H4 (cell line): ENCODE data around the gene KRTAP1-5. TPM values are rescaled to one million over a fixed set of nuclear protein-coding genes. Genes with fewer than 3 reads are reported as not detected.
"Not testable (repeated sequence)": the region's sequence is repeated elsewhere in the genome, so short reads cannot be mapped to it uniquely, and the experiment has no call there.

ENCODE experiments used
- DNase-seq: peaks from one replicate; pipeline ENCODE4 v3.0.0-alpha.2; 2015; ENCODE audit warnings: low spot score
- total RNA-seq: library from RNA; depleted of rRNA; stranded (reverse); fragments of >200 nt; shearing (Covaris generic); gene quantifications from 2 replicates; pipeline ENCODE4 v1.2.3, GENCODE V29; 2014

KRTAP1-5 gene
- total RNA-seq, 1 experiment from 2014 or later, result 0.27 TPM

DNA sequence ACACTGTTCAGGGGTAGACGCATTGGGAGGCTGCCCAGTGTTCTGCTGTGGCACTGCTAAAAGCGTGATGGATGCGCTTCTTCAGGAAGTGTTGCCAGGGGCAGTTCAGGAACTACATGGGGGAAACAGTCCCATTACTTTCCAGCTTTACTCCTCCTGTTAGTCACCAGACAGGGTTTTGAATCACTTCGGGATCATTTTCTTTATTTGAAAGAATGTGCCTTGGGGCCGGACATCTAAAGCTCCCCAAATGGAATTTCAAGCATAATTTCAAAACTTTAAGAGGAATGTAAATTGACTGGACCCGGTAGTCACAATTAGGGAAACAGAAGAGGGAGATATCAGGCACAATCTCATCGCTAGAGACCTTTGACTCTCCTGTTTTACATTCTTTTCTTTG lies 21.4 kb upstream of the KRTAP1-5 start:
- no peak for DNase-seq

DNA sequence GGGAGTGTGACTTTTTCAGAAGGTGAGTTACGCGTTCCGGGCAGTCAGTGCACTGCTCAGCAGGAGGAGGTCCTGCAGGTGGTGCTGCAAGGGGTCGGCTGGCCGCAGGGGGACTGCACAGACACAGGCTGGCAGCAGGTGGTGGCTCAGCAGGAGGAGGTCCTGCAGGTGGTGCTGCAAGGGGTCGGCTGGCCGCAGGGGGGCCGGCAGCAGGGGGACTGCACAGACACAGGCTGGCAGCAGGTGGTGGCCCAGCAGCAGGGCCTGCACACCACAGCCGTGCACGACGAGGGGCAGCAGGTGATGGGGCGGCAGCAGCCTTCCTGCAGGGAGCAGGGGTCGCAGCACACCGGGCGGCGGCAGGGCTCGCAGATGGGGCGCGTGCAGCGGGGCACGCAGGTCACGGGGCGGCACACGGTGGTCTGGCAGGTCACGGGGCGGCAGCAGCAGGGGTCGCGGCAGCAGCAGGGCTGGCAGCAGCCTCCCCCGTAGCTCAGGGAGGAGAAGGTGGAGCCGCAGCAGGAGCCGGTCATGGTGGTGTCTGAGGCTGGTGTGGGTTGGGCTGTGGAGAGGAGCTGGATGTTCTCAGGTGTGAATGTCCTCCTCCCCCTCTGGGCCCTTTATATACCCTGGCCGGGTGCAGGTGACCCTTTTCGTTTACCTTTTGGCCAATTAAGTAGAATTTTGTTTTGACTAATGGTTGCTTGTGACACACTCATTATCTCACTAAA lies 19.9 kb upstream of the KRTAP1-5 start, which contains the start of gene KRTAP2-1:
KRTAP2-1 (minus strand) TSS at position 582 of the 731 bp plus-strand sequence; CDS start at position 533, 49 bp downstream.
- DNase-seq, result not testable (repeated sequence)

- no peak for DNase-seq
Observed at GRCh38 chr17:41042953-41043352, 15.9 kb upstream of the KRTAP1-5 start.

- DNase-seq, result not testable (repeated sequence)
Observed at GRCh38 chr17:41040783-41041571, 14.0 kb upstream of the KRTAP1-5 start, which contains the start of gene KRTAP1-1. Gene KRTAP1-1, minus strand, starts transcription at chr17:41041450. Its CDS starts 53 bp downstream, at chr17:41041397.

DNA sequence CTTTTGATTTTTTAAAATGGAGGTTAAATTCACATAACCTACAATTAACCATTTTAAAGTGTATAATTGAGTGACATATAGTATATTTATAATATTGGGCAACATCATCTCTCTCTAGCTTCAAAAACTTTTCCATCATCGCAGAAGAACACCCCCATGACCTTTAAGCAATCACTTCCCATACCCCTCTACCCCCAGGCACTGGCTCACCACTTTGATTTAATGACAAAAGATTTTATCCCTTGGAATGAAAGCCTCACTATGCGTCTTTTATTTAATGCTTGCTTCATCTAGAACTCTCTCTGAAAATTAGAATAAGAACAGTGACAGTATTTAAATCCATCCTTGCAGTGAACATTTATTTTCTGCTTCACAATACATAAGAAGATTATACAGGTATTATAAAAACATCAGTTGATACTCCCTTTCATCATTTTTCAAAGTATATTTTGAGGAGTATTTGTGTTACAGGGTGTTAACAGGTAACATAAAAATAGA lies 10.9 kb upstream of the KRTAP1-5 start:
- DNase-seq, result no peak

DNA sequence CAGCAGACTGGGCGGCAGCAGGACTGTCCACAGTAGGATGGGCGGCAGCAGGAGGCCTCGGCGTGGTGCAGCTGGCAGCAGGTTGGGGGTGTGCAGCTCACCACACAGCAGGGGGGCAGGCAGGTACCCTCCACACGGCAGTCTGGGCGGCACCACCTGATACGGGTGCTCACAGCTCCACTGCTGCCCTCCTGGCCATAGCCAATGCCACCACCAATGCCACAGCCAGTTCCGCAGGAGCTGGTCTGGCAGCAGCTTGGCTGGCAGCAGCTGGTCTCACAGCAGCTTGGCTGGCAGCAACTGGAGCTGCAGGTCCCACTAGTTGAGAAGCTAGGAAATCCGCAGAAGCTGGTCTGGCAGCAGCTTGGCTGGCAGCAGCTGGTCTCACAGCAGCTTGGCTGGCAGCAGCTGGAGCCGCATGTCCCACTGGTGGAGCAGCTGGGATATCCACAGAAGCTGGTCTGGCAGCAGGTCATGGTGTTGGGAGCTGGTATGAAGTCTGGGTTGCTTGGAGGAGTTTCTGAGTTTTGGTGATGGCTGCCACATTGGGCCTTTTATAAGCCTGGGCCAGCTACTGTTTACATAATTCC lies 7.4 kb upstream of the KRTAP1-5 start, which contains the start of gene KRTAP1-3:
KRTAP1-3 (minus strand) TSS at position 529 of the 590 bp plus-strand sequence; CDS start at position 476, 53 bp downstream.
- DNase-seq, result not testable (repeated sequence)

DNA sequence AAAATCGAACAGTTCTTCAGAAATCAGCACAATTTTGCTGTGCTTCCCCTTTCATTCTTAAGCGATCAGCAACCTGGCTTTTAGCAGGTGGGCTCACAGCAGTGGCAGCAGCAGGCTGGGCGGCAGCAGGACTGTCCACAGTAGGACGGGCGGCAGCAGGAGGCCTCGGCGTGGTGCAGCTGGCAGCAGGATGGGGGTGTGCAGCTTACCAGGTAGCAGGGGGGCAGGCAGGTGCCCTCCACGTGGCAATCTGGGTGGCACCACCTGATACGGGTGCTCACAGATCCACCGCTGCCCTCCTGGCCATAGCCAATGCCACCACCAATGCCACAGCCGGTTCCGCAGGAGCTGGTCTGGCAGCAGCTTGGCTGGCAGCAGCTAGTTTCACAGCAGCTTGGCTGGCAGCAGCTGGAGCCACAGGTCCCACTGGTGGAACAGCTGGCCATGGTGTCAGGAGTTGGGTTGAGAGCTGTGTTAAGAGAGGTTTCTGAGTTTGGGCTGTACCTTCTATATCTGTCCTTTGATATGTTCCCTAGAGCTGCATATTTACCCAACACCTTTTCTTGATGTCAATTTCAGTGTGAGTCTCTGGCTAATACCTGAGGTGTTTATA lies 2.7 kb upstream of the KRTAP1-5 start, which contains the start of gene KRTAP1-4:
KRTAP1-4 (minus strand) TSS at position 563 of the 613 bp plus-strand sequence; CDS start at position 446, 117 bp downstream.
- no peak for DNase-seq

DNA sequence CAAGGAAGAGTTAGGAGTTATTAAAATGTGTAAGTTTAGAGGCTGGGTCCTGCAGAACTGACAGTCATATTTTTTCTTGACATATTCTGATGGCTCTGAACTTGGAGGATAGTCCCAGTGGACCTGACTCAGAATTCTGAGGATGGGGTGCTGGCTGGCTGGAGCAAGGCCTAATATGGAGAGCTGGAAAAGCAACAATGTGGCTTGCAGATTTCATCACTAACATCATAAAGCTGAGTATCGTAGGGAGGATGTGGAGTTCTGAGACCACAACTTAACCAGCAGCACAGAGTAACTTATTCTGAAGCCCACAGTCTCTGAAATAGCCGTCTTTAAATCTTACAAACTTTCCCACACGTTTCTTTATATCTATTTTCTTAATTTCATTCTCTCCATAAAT lies 2.3 kb downstream of the KRTAP1-5 start:
- DNase-seq, result no peak

DNA sequence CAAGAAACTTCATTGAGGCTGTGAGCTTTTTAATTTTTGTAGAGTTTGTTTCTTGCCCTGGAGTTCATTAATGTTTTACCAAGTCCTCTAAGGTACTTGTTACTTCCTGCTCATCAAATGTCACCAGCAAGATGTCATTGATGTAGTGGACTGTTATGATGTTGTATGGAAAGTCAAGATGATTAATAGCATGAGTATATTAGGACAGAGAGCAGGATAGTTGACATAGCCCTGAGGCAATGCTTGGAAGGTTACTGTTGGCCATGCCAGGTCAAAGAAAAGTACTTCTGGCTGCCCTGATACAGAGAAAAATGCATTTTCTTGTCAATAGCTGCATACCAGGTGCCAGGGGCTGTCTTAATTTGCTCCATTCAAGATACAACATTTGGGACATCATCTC lies 6.7 kb downstream of the KRTAP1-5 start:
- DNase-seq, result no peak

DNA sequence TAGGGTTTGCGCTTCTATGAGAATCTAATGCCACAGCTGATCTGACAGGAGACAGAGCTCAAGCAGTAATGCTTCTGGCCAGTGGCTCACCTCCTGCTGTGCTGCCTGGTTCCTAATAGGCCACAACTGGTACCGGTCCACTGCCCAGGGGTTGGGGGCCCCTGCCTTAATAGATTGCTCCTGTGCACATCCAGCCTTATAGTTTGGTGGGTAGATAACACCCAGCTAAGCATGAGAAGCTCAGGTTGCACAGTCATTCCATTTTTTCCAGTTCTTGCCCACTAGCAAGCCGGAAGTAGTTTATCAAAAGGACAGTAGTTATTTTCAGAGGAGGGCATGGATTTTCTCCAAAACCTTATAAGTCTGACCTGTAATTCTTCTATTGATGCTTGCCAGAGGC lies 7.6 kb downstream of the KRTAP1-5 start:
- no peak for DNase-seq

GRCh38 chr17:41018541-41018940 lies 8.5 kb downstream of the KRTAP1-5 start:
- no peak for DNase-seq

DNA sequence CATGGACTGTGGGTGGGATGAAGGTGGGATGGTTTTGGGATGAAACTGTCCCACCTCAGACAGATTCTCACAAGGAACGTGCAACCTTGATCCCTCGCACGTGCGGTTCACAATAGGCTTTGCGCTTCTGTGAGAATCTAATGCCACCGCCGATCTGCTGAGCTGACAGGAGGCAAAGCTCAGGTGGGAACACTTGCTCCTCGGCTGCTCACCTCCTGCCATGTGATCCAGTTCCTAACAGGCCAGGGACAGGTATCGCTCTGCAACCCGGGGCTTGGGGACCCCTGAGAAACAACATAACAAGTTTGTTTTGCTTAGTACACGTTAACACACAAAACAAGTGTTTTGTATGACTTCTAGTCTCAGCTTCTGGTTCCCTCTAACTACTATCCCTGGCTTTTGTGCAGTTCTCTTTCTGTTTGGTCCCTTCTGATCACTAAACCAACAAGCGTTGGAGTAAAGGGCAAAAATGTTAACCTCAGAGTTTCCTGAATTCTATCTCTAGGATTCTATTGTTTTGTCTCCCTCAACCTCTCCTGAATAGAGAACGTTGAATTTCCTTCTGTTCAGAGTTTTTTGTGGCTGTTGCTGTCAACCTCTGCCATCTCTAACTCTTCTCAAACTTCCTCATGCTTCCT lies 10.3 kb downstream of the KRTAP1-5 start:
- no peak for DNase-seq

DNA sequence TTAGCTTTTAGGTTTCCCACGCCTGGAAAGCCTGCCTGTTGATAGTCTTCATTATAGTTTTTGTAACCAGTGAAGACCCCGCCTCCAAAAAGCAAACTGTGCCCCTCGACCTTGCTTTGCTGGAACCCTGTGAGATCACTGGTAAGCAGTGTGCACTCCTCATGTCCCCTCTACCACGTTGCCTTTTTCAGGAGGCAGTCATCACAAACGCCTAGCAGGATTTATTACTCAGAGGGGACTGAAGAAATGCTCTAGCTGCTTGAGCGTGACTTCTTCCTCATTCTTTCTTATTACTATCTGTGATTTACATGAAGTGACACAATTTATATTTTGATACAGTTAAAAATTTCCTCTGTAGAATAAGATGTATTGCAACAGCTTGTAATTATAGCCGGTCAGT lies 11.6 kb downstream of the KRTAP1-5 start:
- no peak for DNase-seq

- peak; percentile 25 for DNase-seq
Observed at GRCh38 chr17:41013606-41014005, 13.4 kb downstream of the KRTAP1-5 start.

GRCh38 chr17:41013181-41013580 lies 13.8 kb downstream of the KRTAP1-5 start:
- no peak for DNase-seq

DNA sequence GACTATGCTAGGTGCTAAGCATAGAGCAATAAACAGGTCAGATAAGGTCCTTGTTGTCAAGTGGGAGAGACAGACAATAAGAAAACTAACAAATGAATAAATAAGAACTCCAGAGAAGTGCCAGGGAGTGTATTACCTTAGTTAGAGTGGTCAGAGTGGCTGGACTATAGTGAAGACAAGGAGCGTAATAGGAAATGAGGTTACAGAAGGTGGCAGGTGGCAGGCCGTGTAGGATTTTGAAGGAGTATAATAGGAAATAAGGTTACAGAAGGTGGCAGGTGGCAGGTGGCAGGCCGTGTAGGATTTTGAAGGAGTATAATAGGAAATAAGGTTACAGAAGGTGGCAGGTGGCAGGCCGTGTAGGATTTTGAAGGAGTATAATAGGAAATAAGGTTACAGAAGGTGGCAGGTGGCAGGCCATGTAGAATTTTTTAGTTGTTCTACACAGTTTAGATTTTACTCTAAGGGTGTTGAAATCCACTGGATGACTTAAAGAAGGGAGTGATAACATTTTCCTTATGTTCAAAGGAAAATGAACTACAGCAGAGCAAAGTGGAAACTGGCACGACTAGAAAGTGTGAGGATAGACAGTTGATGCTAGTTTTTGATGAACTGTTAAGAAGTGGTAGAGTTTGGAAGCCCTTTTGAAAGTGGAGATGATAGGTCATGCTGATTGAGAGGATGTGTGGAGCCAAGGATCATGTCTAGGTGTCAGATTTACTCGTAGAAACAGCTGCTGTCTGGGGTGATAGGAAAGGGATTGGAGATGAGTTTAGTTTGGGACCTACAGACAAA lies 14.5 kb downstream of the KRTAP1-5 start:
- no peak for DNase-seq

DNA sequence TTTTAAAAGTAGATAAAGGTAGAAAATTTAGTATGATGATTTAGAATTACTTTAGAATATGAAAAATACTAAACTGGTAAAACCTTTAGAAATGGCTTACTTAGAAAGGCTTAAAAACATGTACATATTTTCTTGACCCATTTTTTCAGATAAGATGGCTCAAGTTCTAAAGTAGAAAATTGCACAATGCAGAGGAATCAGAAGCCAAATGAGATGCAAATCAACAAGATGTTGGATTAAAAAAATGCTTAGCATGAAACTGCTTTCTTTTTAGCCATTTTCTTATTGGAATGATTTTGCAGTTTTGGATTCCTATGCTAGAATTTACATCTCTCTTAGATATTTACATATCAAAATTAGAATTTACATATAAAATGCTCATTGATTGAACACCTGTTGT lies 16.6 kb downstream of the KRTAP1-5 start:
- no peak for DNase-seq

- no peak for DNase-seq
Observed at GRCh38 chr17:41009936-41010335, 17.1 kb downstream of the KRTAP1-5 start.

GRCh38 chr17:41009301-41009760 lies 17.7 kb downstream of the KRTAP1-5 start:
- DNase-seq, result no peak

DNA sequence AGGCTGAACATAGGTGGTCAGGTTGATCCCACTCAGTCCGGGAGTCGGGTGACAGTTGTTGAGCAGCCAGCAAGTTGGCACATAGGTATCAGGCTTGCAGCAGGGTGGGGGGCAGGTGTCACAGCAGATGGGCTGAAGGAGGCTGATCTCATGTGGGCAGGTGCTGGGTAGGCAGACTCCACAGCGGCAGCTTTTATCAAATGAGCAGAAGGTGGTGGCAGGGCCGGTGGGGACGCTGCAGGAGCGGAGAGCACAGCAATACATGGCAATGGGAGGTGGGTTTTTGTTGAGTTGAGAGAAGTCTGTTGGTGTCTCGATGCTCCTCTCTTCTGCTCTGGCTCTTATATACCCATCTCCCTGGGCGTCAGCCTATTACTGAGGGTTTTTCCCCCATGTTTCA lies 18.2 kb downstream of the KRTAP1-5 start, which contains the start of gene KRTAP3-1:
KRTAP3-1 (minus strand) TSS at position 318 of the 400 bp plus-strand sequence; CDS start at position 264, 54 bp downstream.
- DNase-seq, result no peak
